Loucy (cell line): Measurements from ENCODE around the gene PLEKHA4.

Source experiments
- H2AFZ ChIP-seq: fragments of 200-600 bp; sonication (generic); 2 replicates; pipeline ENCODE4 v1.6.0; 2016; ENCODE audit warnings: antibody characterized with exemption, mild to moderate bottlenecking, low read length, moderate library complexity
- H3F3A ChIP-seq: fragments of 200-600 bp; 2 replicates; pipeline ENCODE4 v1.6.0; 2016; ENCODE audit warnings: antibody characterized with exemption, low read depth, mild to moderate bottlenecking
- H3K27me3 ChIP-seq: fragments of 200-600 bp; sonication (generic); 2 replicates; pipeline ENCODE4 v1.6.1; 2014; ENCODE audit warnings: low read length, mild to moderate bottlenecking; ENCODE audit not compliant: insufficient read depth, poor library complexity, severe bottlenecking
- H3K36me3 ChIP-seq: fragments of 200-600 bp; sonication (generic); 2 replicates; pipeline ENCODE4 v1.6.1; 2016; ENCODE audit warnings: low read length; ENCODE audit not compliant: insufficient read depth
- H3K4me1 ChIP-seq: fragments of 200-600 bp; sonication (generic); 2 replicates; pipeline ENCODE4 v1.5.1; 2014; ENCODE audit warnings: low read length, mild to moderate bottlenecking; ENCODE audit not compliant: insufficient read depth, poor library complexity, severe bottlenecking
- H3K4me2 ChIP-seq: fragments of 200-600 bp; sonication (generic); 2 replicates; pipeline ENCODE4 v1.6.0; 2014; ENCODE audit warnings: antibody characterized with exemption, low read length, low read depth, mild to moderate bottlenecking; ENCODE audit not compliant: poor library complexity, severe bottlenecking
- H3K4me3 ChIP-seq: fragments of 200-600 bp; sonication (generic); 2 replicates; pipeline ENCODE4 v1.5.1; 2014; ENCODE audit warnings: low read length, mild to moderate bottlenecking, mixed read lengths; ENCODE audit not compliant: poor library complexity, severe bottlenecking
- H3K79me2 ChIP-seq: fragments of 200-600 bp; sonication (generic); 2 replicates; pipeline ENCODE4 v1.6.1; 2014; ENCODE audit warnings: low read length; ENCODE audit not compliant: insufficient read depth
- H3K9ac ChIP-seq: fragments of 200-600 bp; sonication (generic); 2 replicates; pipeline ENCODE4 v1.6.0; 2014; ENCODE audit warnings: mild to moderate bottlenecking, low read depth, low read length, moderate library complexity; ENCODE audit not compliant: poor library complexity, severe bottlenecking
- H3K9me2 ChIP-seq: fragments of 200-600 bp; sonication (generic); replicated peaks from 2 replicates; pipeline ENCODE4 v1.6.1; 2016; ENCODE audit warnings: low read depth, low read length, mixed read lengths
- H3K9me3 ChIP-seq: fragments of 200-600 bp; sonication (generic); 2 replicates; pipeline ENCODE4 v1.6.1; 2014; ENCODE audit warnings: mild to moderate bottlenecking, antibody characterized with exemption, low read length, low read depth; ENCODE audit not compliant: insufficient read depth
- H4K20me1 ChIP-seq: fragments of 200-600 bp; sonication (generic); 2 replicates; pipeline ENCODE4 v1.6.0; 2014; ENCODE audit warnings: antibody characterized with exemption, low read length, mild to moderate bottlenecking; ENCODE audit not compliant: insufficient read depth, poor library complexity, severe bottlenecking
- EZH2phosphoT487 ChIP-seq: fragments of 200-600 bp; IDR thresholded peaks from 2 replicates; pipeline ENCODE4 v1.6.1; 2018; ENCODE audit warnings: antibody characterized with exemption, mild to moderate bottlenecking, moderate library complexity, borderline replicate concordance
- TF ChIP-seq, protein P1 (sequence below): fragments of 200-600 bp; sonication (generic); conservative IDR thresholded peaks from 2 replicates; pipeline ENCODE4 v1.5.1; 2014; ENCODE audit warnings: mild to moderate bottlenecking, antibody characterized with exemption, low read length

Gene PLEKHA4

DNA sequence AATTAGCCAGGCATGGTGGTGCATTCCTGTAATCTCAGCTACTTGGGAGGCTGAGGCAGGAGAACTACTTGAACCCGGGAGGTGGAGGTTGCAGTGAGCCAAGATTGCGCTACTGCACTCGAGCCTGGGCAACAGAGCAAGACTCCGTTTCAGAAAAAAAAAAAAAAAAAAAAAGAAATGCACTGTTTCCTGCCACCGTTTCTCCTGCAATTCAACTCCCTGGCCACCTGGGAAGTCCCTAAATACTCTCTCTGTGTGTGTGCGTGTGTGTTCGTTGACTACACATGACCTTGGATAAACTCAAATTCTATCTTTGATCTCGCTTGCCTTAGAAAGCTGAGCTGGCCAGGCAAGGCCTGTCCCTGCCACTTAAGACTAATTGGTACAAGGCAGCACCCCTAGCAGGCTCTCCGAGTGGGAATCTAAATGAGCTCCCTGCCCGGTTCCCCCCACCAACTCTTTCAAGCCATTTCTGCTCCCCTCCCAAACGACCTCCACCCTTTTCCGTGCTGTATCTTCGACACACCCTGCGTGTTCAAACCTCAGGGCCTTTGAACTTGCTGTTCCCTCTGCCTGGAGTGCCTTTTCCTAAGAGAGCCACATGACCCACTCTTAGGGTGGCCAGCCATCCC lies 52.4 kb downstream of the PLEKHA4 start:
- peak overlapping the region; percentile 17 for H3K9ac ChIP-seq
- H3K4me1 ChIP-seq: no peaks in the 10 kb centered on the region
- H3K9me3 ChIP-seq: no peaks in the 10 kb centered on the region
- no peaks in the 10 kb centered on the region for H4K20me1 ChIP-seq
- H3K9me2 ChIP-seq: no peaks in the 10 kb centered on the region
- no peaks in the 10 kb centered on the region for H3K36me3 ChIP-seq
- TF ChIP-seq, protein P1, sequence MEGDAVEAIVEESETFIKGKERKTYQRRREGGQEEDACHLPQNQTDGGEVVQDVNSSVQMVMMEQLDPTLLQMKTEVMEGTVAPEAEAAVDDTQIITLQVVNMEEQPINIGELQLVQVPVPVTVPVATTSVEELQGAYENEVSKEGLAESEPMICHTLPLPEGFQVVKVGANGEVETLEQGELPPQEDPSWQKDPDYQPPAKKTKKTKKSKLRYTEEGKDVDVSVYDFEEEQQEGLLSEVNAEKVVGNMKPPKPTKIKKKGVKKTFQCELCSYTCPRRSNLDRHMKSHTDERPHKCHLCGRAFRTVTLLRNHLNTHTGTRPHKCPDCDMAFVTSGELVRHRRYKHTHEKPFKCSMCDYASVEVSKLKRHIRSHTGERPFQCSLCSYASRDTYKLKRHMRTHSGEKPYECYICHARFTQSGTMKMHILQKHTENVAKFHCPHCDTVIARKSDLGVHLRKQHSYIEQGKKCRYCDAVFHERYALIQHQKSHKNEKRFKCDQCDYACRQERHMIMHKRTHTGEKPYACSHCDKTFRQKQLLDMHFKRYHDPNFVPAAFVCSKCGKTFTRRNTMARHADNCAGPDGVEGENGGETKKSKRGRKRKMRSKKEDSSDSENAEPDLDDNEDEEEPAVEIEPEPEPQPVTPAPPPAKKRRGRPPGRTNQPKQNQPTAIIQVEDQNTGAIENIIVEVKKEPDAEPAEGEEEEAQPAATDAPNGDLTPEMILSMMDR: no peak
- TF ChIP-seq EZH2phosphoT487: no peak
- H3K4me2 ChIP-seq: no peak overlapping the region
- no peak overlapping the region for H2AFZ ChIP-seq
- no peak overlapping the region for H3K4me3 ChIP-seq
- H3K27me3 ChIP-seq: no peaks in the 10 kb centered on the region
- H3K79me2 ChIP-seq: no peaks in the 10 kb centered on the region
- H3F3A ChIP-seq: no peaks in the 10 kb centered on the region

DNA sequence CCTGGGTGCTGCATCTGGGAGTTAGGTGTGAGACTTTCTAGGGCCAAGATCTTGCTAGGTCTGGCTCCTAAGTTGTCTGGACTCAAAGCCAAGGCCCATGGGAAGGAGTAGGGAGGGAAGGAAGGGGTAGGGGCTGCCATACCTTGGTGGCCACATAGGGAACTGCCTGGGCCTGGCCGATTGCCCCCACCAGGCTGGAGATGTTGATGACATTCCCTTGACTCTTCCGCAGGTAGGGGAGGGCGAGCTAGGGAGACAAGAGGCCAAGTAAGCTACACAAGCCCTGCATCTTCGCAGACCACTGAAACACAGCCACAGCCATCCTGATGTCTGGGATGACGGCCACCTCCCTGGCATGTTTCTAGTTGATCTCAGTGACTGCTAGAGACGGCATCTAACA lies 53.5 kb downstream of the PLEKHA4 start:
- Histone ChIP-seq H4K20me1 (no peaks in the 10 kb centered on the region), H3K27me3 (no peaks in the 10 kb centered on the region), H3K36me3 (no peaks in the 10 kb centered on the region), H2AFZ (no peak overlapping the region), H3K4me1 (peaks cover 3% of the 10 kb centered on the region), H3K9me2 (no peaks in the 10 kb centered on the region), H3K9me3 (no peaks in the 10 kb centered on the region), H3K4me3 (no peak overlapping the region), H3K4me2 (no peak overlapping the region), H3F3A (no peaks in the 10 kb centered on the region), H3K9ac (no peak overlapping the region), H3K79me2 (peaks cover 7% of the 10 kb centered on the region)
- TF ChIP-seq, protein P1: no peak
- TF ChIP-seq EZH2phosphoT487: no peak

DNA sequence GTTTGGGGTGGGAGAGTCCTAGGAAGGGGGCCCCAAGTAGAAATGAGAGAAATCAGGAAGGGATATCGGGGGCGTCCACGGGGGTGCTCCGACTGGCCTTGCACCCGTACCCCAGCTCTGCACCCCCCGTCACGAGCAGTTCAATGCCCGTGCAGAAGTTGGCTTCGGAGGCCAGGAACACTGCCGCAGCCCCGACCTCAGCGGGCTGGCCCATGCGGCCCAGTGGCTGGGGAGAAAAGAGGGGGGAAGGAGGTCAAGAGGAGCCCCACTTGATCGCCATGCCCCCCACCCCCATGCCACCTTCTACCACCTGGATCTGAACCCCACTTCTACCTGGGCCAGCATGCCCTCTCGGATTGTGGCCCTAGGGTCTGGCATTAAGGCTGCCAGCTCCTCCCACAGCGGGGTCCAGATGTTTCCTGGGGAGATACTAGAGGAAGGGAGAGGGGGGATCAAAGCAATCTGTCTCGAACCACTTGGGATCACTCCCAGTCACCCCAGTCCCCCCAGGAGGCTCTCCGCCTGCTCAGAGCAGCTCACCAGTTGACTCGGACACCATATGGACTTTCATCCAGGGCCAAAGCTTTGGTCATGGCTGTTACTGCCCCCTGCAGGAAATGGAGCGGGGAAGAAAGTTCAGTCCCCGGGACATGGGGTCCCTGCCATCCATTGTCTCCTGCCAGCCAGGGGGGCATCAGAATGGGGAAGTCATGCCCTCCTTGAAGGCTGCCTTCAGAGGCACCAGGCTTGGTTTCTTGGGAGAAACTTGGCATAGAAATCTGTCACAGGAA lies 55.1 kb downstream of the PLEKHA4 start:
- no peak overlapping the region for H3K4me3 ChIP-seq
- no peak overlapping the region for H3K4me2 ChIP-seq
- H3K9me3 ChIP-seq: no peaks in the 10 kb centered on the region
- H2AFZ ChIP-seq: no peak overlapping the region
- H3K9me2 ChIP-seq: no peaks in the 10 kb centered on the region
- TF ChIP-seq, protein P1: peak; percentile 42
- TF ChIP-seq EZH2phosphoT487: no peak
- peaks cover 9% of the 10 kb centered on the region for H3K4me1 ChIP-seq
- H3F3A ChIP-seq: no peaks in the 10 kb centered on the region
- no peaks in the 10 kb centered on the region for H3K36me3 ChIP-seq
- no peaks in the 10 kb centered on the region for H4K20me1 ChIP-seq
- no peaks in the 10 kb centered on the region for H3K27me3 ChIP-seq
- H3K9ac ChIP-seq: no peak overlapping the region
- H3K79me2 ChIP-seq: peaks cover 15% of the 10 kb centered on the region
